ENCODE results near the gene APOA4. TPM values are rescaled to one million over a fixed set of nuclear protein-coding genes. Genes with fewer than 3 reads are reported as not detected.

APOA4 gene
- not detected in 2 replicates for total RNA-seq (2014; rRNA removed; shearing (Covaris generic))
- not detected in 2 replicates for polyA plus RNA-seq (2015; cell fraction: cytosol; rRNA removed)
- not detected in 2 replicates for polyA plus RNA-seq (2015; cell fraction: nucleus; rRNA removed)

DNA sequence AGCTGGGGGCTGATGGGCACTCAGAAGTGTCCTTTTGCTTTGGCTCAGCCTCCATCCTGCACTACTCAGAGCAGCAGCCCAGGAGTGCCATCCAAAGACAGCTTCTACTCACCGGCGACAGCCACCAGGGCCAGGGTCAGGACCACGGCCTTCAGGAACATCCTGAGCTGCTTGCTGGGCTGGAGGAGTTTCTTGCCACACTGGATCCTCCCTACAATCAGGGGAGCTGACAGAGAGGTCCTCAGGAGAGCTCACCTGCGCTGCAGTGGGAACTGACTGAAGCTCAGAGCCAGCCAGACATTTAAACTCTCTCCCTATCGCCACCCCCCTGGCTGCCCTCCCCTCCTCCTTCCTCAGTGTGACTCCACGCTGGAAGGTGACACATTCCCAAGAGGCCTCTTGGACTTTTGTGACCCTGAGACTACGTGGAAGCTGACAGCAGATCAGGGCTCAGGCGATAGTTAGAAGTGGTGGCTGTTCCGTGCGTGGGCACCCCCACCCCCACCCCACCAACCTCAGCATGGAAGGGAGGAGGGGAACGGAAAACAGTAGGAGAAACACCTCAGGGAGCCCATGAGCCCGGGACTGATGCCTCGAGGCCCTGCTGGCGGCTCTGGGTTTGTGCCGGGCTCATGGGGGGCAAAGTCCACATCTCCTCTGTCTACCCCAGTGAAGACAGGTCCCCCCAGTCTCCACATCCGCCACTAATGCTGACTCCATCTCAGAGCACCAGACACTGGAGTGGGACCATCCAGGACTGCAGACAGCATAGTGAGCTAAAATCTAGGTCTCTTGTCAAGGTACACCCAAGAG is at the start of gene APOA4:
TSS of gene APOA4 (minus strand) at position 274 of the 813 bp plus-strand sequence. CDS start at position 161, 113 bp downstream.
- in situ Hi-C loops (cut with HindIII; ENCODE audit: low pct_unique_long_range_greater_than_20kb, low sequenced_read_pairs), result no loop called here
- no peak for DNase-seq (ENCODE audit: low read depth, low spot score)

DNA sequence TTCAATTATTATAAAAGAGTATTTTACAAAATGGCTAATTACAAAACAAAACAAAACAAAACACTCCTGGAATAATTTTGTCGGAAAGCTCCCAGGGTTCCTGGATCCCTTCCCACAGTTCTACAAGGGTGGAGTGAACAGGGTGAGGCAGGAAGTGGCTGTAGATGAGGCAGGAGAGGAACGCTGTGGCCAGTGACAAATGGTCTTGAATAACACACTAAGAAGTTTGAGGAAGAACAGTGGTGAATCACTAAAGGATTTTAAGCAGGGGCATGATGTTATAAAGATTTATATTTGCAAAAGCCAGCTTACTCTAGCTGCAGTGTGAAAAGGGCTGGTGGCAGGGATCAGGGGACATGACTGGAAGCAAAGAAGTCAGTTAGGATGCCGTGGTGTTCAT is 48.1 kb upstream of the APOA4 start:
- in situ Hi-C loops (cut with HindIII; ENCODE audit: low pct_unique_long_range_greater_than_20kb, low sequenced_read_pairs), result no loop called here
- DNase-seq (ENCODE audit: low read depth, low spot score), result no peak

DNA sequence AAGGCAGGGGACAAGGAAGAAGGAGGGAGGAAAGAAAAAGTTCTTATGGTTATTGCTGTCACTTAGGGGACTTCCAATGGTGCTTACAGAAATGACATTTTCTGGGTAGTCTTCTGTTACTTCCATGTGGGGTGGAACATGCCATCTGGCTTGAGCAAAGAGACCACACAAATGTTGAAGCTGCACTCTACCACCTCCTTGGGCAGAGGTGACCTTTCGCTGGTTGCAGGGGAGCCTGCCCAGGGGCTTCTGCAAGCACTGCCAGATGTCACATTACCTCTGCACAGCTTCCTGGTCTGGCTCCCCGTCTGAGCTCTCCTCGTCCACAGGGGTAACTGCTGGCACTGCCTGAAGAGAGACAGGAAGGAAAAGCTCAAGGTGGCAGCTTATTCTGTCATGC is 47.0 kb upstream of the APOA4 start:
- no peak for DNase-seq (ENCODE audit: low read depth, low spot score)
- in situ Hi-C loops (cut with HindIII; ENCODE audit: low pct_unique_long_range_greater_than_20kb, low sequenced_read_pairs), result no loop called here

DNA sequence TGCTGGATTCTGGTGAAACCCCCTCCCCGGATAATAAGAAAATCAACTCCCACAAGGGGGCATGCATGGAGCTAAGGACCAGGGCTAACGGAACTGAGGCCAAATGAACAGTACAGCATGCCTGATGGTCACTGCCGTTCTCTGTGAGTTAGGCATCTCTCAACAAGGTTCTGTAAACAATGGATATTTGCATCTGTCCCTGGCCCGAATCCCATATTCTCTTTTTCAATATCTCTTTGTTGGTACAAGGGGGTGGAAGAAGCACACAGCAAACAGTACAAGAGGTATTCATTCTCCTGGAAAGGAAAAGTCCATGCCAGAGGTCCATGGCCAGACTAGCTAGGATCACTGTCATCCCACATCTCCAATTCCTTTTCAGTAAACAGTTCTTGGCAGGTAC is 46.5 kb upstream of the APOA4 start:
- in situ Hi-C loops (cut with HindIII; ENCODE audit: low pct_unique_long_range_greater_than_20kb, low sequenced_read_pairs), result no loop called here
- no peak for DNase-seq (ENCODE audit: low read depth, low spot score)

DNA sequence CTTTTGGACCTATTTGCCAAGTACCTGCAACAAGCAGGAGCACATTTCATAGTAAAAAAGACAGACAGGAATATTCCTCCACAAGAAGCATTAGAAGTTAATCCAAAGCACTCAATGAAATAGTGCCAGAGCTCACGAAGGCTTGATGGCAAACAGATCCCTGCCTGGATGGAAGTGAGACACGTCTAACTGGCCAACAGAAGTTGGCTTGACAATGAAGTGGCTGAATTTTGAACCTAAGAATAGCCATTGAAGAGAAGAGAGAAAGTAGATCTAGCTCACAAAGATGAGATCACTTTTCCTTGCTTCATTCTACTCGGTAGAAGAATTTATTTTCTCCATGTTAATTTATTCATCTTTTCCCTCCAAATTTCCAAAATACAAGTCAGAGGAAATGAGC is 45.0 kb upstream of the APOA4 start:
- in situ Hi-C loops (cut with HindIII; ENCODE audit: low pct_unique_long_range_greater_than_20kb, low sequenced_read_pairs), result no loop called here
- no peak for DNase-seq (ENCODE audit: low read depth, low spot score)

DNA sequence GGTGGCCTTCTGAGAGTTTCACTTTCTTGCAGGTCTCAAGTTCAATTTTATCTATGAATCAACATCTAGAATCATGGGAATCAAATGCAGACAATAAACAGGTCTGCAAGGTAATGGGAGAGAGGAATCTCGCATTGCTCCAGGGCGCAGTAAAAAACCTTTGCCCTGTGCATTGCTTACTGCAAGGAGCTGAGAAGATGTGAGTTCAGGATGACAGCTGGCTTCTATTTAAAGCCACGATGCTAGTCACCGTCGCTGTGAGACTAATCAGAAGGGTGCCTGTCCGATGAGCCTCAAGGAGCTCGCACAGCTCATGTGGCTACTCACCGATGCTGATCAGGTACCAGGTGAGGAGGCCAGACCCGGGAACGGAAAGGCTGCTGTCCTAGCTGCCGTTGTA is 44.5 kb upstream of the APOA4 start:
- in situ Hi-C loops (cut with HindIII; ENCODE audit: low pct_unique_long_range_greater_than_20kb, low sequenced_read_pairs), result no loop called here
- DNase-seq (ENCODE audit: low read depth, low spot score), result no peak

DNA sequence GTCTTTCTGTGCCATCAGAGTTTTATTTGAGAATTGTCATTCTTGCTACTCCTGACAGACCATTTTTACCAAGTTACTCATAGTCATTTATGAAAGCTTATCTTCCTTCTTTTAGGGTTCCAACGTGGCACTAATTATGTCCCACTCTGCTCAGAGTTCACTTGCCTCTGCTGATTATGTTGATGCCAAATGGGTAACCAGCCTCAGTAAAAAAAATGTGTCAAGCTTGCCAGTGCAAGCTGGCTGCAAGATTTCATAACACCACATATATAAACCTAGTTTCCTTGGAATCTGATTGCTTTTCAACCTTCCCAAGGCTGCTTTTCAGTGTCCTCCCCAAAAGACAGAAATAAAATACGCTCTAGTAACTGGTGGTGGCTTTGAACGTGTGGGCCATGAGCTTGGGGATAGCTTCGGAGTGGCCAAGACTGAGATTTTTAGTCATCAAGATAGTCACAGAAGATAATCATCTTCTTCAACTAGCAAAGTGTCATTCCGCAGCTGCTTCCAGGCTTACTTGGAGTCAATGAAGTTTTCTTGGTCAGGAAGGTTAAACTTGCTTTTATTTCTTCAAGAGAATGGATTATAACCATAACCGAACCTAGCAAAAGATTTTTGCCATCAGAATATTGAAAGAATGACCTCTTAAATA is 43.8 kb upstream of the APOA4 start:
- in situ Hi-C loops (cut with HindIII; ENCODE audit: low pct_unique_long_range_greater_than_20kb, low sequenced_read_pairs), result no loop called here
- DNase-seq (ENCODE audit: low read depth, low spot score), result no peak

DNA sequence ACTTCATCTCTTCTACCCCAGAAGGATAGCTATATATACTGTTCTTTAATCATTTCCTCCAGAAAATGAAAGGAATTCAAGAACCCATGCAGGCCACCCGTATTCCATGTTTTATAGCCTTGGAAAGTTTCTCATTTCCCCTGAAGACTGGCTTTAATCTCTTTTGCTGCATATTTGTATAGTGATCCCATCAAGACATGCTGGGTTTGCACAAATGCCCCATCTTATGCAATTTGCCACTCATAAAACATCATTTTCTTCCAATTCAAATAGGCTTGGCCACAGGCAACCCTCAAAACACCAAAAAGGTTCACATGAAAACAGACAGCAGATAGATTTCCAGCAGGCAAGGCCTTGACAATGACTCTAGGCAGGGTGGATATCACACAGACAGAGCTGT is 42.6 kb upstream of the APOA4 start:
- in situ Hi-C loops (cut with HindIII; ENCODE audit: low pct_unique_long_range_greater_than_20kb, low sequenced_read_pairs), result no loop called here
- DNase-seq (ENCODE audit: low read depth, low spot score), result no peak

DNA sequence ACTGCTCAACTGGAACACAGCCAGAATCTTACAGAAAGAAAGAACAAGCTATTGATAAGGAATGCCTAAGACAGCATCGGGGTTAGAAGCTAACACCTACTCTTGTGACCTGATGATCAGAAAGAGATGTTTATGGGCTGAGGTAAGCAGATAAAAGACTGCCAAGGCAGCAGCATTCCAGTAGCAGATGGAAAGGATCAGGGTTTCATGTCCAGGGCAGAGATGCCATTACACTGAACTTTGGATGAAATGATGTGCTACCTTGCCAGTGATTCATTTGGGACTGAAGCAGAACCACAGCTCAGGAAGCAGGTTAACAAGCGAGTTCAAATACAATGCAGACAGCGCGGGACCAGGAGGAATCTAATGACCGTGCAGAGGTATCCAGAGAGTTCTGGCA is 41.4 kb upstream of the APOA4 start:
- in situ Hi-C loops (cut with HindIII; ENCODE audit: low pct_unique_long_range_greater_than_20kb, low sequenced_read_pairs), result no loop called here
- DNase-seq (ENCODE audit: low read depth, low spot score), result no peak

DNA sequence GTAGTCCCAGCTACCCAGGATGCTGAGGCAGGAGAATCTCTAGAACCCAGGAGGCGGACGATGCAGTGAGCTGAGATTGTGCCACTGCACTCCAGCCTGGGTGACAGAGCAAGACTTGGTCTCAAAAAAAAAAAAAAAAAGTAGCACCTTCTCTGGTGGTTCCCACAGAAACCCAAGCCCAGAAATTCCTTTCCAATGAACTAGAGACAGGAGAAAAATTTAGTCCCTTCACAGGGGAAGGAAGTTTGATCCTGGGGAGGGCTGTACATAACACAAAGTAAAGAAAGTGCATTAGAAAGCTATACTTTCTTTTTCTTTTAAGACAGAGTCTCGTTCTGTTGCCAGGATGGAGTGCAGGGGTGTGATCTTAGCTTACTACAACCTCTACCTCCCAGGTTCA is 39.8 kb upstream of the APOA4 start:
- in situ Hi-C loops (cut with HindIII; ENCODE audit: low pct_unique_long_range_greater_than_20kb, low sequenced_read_pairs), result no loop called here
- no peak for DNase-seq (ENCODE audit: low read depth, low spot score)

DNA sequence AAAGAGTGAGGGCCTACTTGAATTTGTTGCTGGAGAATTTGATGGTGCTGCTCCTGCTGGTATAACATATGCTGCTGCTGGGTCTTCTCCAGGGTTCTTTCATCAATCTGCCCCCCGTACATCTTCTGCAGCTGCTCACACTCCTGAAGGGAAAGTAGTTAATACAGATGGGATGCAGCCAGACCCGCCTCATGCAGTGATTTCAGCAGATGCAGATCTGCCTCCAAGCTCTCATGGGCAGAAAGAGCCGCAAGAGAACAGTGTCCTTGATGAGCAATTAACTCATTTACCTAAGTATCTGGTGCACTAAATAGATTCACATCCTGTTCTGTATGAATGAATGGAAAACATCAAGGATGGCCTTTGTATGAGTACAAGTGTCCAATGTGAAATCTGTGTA is 39.1 kb upstream of the APOA4 start:
- no peak for DNase-seq (ENCODE audit: low read depth, low spot score)
- in situ Hi-C loops (cut with HindIII; ENCODE audit: low pct_unique_long_range_greater_than_20kb, low sequenced_read_pairs), result no loop called here

DNA sequence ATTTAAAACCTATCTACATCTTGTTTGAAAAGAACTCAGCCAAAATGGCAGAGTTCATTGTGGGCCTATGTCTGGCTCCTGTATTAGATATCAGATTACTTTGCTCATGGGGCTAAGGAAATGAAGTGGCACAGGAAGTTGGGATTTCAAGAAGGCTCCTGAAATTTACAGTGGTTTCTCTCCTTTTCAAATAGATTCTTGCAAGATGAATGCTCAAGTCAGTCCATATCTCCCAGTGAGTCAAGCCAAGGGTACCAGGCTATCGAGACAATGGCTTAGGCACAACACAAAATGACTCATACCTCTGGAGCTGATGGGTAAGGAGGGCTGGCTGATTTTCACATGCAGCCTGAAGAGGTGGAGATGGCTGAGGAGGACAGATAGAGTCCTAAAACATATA is 38.4 kb upstream of the APOA4 start:
- in situ Hi-C loops (cut with HindIII; ENCODE audit: low pct_unique_long_range_greater_than_20kb, low sequenced_read_pairs), result no loop called here
- DNase-seq (ENCODE audit: low read depth, low spot score), result no peak

DNA sequence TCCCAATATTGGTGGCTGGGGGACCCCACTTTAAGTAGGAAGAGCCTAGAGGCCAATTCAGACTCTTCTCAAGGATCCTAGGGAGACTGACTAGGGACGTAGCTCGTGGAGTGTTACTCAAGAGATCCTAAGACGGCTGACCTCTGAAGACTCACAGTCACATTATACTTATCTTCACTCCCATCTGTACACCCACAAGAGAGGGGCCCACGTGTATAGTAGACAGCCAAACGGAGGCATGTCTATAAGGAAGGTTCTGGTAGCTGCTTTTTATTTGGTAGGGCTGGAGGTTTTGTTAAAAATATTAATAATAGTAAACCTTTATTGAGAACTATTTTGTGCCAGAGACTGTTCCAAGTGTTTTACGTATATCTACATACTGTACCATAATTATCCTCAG is 37.2 kb upstream of the APOA4 start:
- in situ Hi-C loops (cut with HindIII; ENCODE audit: low pct_unique_long_range_greater_than_20kb, low sequenced_read_pairs), result no loop called here
- no peak for DNase-seq (ENCODE audit: low read depth, low spot score)

DNA sequence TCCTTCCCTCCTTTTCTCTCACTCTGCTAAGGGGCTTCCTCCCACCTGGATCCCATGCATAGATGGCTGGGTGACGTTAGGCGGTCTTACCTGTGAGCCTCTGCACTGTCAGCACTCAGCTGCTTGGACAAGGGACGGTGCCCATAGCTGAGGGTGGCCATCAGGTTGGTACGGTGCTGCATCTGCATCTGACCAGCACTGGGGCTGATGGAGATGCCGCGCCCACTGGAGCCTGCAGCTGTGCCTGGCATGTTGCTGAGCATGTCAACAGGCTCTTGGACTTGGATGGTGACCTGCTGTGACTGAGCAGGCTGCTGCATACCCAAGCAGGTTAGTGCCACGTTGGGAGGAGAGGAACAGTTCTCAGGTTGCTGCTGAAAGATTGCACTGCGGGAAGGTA is 36.1 kb upstream of the APOA4 start:
- in situ Hi-C loops (cut with HindIII; ENCODE audit: low pct_unique_long_range_greater_than_20kb, low sequenced_read_pairs), result no loop called here
- DNase-seq (ENCODE audit: low read depth, low spot score), result no peak

DNA sequence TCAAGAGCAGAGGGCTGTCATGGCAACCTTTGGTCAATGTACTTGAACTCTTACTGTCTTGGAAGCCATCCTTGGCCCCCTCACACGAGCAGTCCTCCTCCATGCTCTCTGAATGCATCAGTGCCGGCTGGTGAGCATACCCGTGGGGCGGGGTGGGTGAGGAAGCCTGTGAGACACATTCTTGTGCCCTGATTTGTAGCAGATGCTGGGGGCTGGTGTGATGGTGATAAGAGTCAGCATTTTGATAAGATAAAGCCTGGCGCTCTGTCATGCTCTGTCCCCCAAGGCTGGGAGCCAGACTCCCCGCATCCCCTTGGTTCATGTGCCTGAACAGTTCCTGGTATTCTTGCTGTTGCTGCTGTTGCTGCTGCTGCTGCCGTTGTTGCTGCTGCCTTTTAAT is 34.8 kb upstream of the APOA4 start:
- DNase-seq (ENCODE audit: low read depth, low spot score), result no peak
- in situ Hi-C loops (cut with HindIII; ENCODE audit: low pct_unique_long_range_greater_than_20kb, low sequenced_read_pairs), result no loop called here

DNA sequence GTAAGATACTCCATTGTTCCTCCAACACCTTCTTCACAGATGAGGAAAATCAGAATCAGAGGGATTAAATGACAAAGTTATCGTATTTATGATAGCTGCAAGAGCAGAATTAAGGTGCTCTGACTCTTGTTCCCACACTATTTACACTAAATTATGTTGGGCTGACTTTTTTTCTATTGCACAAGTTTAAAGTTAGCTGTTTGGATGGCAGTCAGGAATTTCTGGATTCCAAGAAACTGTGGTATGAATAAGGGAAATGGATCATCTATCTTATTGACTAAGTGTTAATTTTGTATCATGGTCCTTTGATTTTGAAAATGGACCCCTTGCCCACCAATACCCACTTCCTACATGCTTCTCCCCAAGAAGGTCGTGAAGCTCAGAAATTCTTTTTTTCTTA is 34.2 kb upstream of the APOA4 start:
- in situ Hi-C loops (cut with HindIII; ENCODE audit: low pct_unique_long_range_greater_than_20kb, low sequenced_read_pairs), result no loop called here
- DNase-seq (ENCODE audit: low read depth, low spot score), result no peak

DNA sequence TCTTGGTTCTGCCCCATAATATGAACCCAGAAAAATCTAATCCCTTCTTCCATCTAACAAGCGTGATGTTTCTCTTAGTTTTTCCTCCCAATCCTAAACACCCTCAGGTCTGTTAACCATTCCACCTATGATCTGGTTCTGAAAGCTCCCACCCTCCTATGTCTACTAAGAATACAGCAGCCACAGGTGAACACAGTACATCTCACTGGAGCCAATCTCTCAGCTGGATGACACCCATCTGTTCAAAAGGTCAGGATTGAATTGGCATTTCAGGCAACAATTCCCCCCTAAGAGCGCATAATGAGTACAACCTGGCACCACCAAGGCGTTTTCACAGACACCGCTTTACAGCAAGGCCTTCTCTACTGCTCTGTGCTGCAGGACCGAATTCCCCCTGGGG is 33.3 kb upstream of the APOA4 start:
- DNase-seq (ENCODE audit: low read depth, low spot score), result no peak
- in situ Hi-C loops (cut with HindIII; ENCODE audit: low pct_unique_long_range_greater_than_20kb, low sequenced_read_pairs), result no loop called here

DNA sequence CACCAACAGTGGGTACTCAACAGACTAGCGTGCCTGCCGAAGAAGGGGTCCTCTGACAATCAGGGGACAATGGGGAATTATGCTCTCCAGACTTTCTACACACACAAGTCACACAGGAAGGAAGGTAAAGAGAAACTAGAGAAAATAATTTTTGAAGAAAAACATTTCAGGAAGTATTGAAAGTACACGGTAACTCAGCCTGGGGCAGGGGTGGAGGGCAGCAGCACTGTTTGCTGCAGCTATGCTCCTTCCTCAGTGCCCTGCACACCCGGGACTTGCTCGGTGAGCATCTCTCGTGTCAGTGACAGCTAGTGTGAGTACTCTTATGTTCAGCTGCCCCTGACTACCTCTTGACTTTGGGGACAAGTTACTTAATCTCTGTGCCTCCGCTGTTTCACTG is 32.3 kb upstream of the APOA4 start:
- in situ Hi-C loops (cut with HindIII; ENCODE audit: low pct_unique_long_range_greater_than_20kb, low sequenced_read_pairs), result no loop called here
- no peak for DNase-seq (ENCODE audit: low read depth, low spot score)

DNA sequence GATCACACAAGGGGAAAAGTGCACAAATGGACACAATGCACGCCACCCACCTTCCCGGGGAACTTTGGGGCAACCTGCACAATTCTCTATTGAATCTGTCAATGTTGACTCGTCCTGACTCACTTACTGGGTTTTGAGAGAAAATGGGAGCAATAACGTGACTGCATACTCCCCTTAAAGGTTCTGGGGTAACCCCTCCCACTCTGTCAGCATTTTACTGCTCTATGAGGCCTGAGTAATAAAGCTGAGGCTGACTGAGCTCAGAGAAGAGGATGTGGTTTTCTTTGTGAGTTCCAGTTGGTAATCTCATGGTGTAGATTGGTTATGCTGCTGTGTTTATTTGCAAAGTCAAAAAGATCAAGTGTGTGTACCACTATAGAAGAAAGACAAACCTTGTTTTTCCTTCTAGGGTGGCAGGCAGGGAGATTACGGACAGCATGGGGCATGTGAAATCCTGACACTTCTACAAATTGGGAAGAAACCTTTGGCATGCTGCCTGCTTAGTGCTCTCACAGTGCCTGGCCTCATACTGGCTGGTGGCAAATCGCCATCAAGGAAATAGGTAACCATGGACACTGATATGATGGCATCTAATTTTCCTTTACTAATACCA is 30.5 kb upstream of the APOA4 start:
- in situ Hi-C loops (cut with HindIII; ENCODE audit: low pct_unique_long_range_greater_than_20kb, low sequenced_read_pairs), result no loop called here
- peak; percentile 33 for DNase-seq (ENCODE audit: low read depth, low spot score)
